GM23248 (cell line): ENCODE results near the gene PLEKHJ1.

Experiments used
- EZH2 ChIP-seq: fragments of 200-600 bp; sonication (generic); IDR thresholded peaks from 2 replicates; pipeline ENCODE4 v1.6.1; 2018; ENCODE audit warnings: antibody characterized with exemption, mild to moderate bottlenecking; ENCODE audit not compliant: insufficient read depth, poor library complexity, severe bottlenecking
- EZH2phosphoT487 ChIP-seq: fragments of 200-600 bp; sonication (generic); IDR thresholded peaks from 2 replicates; pipeline ENCODE4 v1.6.1; 2018; ENCODE audit warnings: antibody characterized with exemption, moderate library complexity, mild to moderate bottlenecking, low read depth; ENCODE audit not compliant: insufficient read depth

DNA sequence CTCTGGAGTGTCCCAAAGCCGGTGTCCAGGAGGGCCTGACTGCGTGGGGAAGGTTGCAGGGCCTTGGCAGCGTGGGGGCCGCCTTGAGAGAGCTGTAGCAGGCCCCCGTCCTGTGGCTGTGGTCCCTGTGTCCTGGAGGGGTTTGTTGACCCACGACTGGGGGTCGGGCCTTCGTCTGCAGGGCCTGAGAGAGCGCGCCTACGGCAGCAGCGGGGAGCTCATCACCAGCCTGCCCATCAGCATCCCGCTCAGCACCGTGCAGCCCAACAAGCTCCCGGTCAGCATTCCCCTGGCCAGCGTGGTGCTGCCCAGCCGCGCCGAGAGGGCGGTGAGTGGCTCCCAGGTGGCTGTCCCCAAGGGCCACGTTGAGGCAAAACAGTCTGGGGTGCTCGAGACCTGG is 18.5 kb downstream of the PLEKHJ1 start:
- TF ChIP-seq EZH2 (no peak), EZH2phosphoT487 (no peak)
